LHCN-M2 (cell line): ENCODE measurements around the gene HOMER2. TPM values are rescaled to one million over a fixed set of nuclear protein-coding genes. Genes with fewer than 3 reads are reported as not detected.
"Not testable (repeated sequence)": the region's sequence is repeated elsewhere in the genome, so short reads cannot be mapped to it uniquely, and the experiment has no call there.

Experiments
- DNase-seq: peaks from one replicate; pipeline ENCODE4 v3.0.0-alpha.2; 2012; ENCODE audit warnings: low read depth
- total RNA-seq: library from RNA; depleted of rRNA; stranded (reverse); fragments of >200 nt; gene quantifications from 2 replicates; pipeline ENCODE4 v1.2.3, GENCODE V29; 2014

Gene HOMER2
- total RNA-seq, 1 experiment from 2014 or later = 23.7 TPM

DNA sequence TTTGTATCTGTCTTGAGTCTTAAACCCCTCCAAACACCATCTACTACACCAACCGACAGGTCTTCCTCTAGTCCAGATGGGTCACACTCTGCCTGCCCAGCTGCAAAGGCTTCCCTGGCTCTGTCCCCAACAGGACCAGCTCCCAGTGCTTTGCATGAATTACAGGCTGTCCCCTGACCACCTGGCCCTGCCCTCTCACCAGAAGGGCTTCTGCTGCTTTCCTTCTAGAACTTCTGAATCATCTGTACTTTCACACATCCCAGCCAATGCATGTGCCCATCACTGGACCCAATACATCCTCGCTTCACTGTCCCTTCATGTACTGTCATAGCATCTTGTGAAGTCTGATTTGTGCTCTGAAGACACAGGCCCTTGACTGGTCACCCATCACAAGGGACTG is 53.6 kb downstream of the HOMER2 start:
- DNase-seq = no peak

DNA sequence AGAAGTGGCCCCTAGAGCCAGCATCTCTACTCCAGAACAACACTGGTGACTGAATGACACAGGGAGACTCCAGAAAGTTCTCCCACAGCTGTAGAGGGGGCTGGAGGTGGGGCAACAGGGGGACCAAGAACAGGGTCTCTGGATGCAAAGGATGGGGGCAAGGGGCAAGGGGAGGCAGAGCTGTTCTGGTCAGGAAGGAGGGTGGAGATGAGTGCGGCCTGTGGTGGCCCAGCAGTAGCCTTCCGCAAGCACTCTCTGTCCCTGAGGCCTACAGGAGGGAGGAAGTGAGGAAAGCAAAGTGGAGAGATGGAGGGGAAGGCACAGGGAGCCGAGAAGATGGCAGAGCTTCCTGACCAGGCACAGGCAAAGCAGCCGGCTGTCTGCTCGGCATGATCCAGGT is 56.5 kb downstream of the HOMER2 start:
- no peak for DNase-seq

DNA sequence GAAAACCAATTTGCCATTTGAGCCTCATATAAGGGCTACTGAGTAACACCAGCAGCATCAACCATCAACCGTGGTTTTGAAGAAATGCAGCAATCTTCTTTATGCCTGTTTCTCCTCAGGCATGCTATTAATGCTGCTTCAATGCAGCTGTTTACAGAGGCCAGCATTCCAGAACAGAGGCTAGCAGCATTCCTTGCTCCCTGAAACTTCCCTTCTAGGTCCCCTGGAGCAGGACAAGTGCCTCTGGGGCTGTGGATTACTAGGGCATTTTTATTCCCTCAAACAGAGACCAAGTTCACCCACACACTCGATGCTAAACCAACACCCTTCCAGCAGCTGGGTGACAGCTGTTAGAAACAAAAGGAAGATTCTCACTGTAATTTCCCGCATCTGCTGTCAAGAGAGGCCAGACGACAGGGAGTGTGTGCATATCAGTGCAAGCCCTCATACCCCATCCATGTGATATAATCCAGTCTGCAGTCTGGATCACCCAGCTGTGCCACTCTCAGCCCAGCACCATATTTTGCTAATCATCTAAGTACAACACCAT is 57.5 kb downstream of the HOMER2 start:
- peak; percentile 89 for DNase-seq

DNA sequence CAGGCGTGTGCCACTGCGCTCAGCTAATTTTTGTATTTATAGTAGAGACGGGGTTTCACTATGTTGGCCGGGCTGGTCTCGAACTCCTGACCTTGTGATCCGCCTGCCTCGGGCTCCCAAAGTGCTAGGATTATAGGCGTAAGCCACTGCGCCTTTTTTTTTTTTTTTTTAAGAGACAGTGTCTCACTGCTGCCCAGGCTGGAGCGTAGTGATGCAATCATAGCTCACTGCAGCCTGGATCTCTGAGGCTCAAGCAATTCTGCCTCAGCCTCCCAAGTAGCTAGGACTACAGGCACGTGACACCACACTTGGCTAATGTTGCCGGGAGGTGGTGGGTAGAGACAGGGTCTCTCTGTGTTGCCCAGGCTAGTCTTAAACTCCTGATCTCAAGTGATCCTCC is 59.0 kb downstream of the HOMER2 start:
- not testable (repeated sequence) for DNase-seq

DNA sequence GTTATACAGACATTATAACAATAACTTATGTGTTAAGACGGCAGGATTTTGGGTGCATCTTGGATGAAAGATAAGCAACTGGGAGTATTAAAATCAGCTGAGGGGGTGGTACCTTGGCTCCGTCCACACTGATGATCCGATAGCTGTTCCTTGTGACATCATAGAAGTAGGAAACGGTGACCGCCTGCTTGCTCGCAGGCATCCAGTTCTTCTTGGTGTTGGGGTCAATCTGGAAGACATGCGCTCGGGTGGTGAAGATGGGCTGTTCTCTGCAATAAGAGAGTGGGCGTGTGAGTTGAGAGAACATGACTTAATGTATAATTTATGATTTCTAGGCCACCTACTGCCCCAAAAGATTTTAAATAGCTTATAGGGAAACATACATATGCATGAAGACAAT is 59.9 kb downstream of the HOMER2 start:
- no peak for DNase-seq

DNA sequence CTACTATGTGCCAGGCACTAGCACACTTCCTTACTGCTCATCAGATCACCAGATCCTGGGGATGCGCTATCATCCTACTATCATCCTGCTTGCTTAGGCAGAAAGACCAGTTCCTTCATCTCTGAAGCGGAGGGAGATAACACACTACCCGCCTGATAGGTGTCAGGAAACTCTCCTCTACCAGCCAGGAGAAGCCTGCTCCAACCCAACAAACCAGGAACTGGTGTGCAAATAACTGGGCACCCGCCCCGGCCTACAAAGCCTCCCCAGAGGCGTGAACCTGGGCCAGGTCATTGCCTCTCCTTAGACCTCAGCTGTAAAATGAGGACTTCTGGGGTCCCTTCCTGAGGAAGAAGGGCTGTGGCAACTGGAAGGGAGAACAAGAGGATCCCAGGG is 61.5 kb downstream of the HOMER2 start:
- no peak for DNase-seq

DNA sequence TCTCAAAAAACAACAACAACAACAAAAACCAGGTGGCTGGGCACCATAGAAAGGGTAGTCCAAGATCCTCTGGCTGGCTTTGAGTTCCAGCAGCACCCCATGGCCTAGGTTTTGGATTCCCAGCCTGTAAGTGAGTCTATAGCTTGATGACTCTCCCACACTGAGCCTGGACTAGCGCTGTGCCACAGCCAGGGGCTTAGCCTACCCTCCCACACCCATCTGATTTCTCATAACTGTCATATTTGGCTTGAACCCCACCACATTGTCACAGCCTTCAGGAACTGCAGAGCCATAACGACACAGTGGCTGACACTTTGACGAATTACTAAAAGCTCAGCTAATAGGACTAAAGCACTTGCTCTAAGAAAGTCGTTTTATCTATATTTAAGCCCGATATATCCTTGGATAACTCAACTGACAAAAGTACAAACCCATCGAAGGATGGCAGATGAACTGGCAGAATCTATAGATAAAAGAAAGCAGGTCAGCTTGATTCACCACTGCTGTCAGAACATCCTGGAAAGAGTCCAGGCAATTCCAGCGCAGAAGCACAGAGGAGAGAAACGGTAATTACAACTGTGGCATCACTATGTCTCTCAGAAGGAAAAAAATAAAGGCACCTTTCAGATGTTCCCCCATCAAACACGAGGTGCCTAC is 62.1 kb downstream of the HOMER2 start:
- no peak for DNase-seq

DNA sequence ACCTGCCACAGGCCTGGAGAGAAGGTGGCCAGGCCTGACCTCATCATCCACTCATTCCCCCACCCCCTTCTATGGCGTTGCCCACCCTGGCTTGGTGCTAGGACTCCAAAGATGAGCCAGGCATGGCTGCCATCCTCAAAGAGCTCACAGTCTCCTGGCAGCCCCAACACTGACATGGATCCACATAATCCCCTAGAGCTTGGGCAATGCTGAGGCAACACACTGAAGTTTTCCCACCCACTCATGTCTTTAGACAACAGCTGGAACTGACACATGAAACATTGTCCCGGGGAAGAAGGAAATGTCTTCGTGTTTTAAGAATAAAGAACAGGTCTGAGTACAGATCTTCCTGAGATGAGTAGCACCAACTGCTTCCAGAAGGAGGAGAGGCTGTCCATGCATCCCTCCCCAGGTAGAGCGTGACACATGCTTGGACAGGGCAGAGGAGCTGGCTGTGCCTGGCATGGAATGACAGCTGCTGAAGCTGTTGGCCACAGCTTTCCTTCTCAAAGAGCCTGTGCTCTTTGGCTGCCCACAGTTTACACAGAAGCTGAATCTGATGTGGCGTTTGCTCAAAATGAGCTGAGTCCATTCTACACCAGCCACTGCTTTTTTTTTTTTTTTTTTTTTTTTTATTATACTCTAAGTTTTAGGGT is 70.1 kb downstream of the HOMER2 start:
- peak; percentile 59 for DNase-seq

DNA sequence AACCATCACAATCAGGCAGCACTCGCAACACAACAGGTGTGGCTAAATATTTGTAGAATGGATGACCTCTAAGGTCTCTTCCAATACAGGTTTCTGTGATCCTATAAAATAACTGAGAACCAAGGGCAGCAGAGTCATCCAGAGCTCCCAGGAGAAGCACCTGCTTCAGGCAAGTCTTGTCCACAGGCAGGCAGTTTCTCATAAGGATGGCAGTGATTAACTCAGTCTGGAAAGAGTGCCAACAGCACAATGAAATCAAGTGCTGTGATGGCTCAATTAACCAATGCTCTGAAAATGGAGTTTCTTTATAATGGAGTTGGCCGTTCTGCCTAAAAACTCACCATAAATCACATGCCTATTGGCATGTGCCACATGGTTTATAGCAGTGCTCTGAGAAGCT is 70.8 kb downstream of the HOMER2 start:
- DNase-seq = no peak

DNA sequence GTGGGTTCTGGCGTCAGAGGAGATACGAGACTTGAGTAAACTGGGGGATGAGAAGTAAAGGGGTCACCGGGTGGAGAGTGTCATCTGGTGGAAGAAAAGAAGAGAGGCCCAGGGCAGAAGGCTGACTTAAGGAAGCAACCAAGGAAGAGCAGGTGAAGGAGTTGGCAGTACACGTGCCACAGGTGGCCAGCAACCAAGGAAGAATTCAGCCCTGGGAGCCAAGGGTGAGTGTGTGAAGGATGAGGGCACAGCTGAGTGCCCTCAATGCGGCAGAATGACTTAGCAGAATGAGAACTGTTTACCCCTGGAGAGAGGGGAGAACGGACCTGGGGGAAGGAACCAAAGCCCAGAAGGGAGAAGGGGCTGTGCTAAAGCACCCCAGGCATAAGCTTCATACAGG is 71.8 kb downstream of the HOMER2 start:
- DNase-seq = no peak

DNA sequence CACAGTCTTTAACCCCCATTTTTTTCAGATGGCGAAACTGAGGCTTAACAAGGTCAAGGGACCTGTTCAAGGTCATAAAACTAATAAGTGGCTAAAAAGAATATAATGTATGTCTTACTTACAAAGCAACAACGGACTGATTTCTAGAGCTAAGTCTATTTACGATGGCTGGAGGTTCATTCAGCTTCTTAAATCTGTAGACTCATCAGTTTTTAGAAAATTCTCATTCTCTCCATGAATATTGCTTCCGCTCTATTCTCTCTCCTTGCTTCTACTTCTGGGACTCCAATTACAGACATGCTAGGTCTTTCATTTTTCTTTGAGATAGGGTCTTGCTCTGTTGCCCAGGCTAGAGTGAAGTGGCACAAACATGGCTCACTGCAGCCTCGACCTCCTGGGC is 74.2 kb downstream of the HOMER2 start:
- DNase-seq = no peak

DNA sequence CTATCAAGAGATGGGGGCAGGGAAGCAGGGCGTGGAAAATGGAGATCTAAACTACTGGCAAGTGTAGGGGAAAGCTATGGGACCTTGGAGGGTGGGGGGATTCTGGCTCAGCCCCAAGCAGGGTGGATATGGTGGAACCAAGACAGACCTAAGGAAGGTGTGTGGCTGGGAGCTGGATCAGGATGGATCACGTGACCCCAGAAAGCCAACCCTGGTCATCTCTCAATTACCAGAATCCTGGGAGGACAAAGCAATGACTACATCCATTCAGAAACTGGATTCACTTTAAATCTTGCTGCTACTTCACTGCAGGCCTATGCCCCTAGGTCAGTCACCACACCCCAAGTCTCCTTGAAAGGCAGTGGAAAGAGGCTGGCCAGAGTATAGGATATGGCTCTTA is 74.7 kb downstream of the HOMER2 start:
- DNase-seq = no peak

DNA sequence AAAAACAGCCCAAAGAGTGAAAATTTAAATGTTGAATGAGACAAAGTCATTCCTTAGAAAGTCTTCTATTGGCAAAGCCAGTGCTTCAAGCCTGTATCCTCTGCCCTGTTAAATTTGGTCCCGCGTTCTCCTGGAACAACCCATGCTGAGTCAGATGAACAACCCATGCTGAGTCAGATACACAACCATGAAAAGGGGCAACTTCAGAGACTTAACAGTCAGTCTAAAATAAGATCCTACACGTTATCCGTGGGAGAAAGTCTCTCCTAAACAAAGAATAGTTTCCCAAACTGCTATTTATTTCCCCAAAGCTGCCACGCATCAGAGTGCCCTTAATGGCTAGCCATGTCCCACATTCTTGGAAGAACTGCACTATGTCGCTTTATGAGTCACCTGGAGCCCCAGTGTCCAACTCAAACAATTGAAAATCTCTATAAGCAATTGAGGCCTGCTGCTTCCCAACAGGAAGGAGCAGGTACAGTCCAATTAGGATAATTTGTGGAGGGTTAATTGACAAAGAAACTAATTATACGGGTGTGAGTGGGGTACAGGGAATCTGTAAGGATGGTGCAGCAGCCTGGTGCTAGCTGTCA is 77.0 kb downstream of the HOMER2 start:
- DNase-seq = peak; percentile 82

DNA sequence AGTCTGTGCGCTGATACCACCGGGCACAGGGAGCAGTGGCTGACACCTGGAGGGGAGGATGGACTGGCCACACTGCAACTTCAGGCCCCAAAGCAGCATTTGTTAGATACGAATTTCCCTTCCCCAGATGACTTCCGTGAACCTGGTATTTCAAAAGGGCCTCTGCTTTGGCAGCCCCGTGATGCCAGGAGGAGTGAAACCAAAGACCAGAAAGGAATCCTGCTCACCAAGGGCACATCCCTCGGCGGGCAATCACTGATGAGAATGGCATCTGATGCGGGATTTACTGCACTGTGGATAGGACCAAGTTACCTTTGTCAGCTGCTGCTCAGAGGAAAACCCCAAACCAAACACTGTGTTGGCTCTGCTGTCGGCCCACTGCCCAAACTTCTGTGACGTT is 77.6 kb downstream of the HOMER2 start:
- no peak for DNase-seq

DNA sequence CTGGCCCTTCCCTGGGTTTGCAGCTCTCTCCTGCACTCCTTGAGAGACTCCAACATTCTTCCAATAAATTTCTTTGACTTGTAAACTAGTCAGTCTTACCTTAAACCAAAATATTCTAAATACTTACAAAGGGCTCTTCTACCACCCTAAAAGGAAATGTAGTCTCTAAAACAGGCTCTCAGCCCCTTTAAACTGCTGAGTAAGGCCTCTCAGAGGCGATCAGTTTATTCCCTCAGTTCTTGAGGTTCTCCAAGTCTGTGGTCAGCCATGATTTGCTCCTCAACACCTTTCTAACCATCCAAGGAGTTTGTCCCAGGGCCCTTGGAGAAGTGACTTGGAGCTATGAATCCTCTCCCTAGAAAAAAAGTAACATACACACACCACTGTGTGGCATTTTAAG is 78.3 kb downstream of the HOMER2 start:
- DNase-seq = no peak

DNA sequence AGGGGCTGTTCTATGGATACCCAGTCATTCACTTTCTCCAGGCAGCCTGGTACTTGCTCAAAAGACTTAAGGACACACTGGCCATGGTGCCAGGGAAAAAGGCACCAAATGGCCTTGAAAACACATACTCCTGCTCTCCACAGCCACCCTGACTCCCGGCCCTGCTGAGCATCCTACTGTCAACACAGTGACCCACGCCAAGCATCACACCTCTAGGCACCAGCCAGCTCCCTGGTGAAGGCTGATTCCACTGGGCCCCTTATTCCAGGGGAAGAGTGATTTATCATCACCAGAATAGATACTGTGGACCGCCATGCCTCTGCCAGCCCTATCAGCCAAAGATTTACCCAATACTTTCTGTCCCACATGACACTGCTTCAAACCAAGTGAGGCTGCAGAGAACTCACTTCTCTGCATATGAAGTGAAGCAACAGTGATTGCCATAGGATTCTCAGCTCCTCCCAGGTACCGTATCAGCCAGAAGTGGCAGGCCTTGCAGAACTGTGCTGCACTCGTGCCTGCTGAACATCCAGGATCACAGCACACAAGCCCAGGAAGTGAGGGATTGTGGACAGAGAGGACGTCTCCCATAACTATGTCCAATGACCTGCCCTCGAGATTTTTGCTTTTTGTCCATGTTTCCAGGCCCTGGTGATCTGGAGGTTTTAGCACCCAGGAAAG is 79.4 kb downstream of the HOMER2 start:
- no peak for DNase-seq

DNA sequence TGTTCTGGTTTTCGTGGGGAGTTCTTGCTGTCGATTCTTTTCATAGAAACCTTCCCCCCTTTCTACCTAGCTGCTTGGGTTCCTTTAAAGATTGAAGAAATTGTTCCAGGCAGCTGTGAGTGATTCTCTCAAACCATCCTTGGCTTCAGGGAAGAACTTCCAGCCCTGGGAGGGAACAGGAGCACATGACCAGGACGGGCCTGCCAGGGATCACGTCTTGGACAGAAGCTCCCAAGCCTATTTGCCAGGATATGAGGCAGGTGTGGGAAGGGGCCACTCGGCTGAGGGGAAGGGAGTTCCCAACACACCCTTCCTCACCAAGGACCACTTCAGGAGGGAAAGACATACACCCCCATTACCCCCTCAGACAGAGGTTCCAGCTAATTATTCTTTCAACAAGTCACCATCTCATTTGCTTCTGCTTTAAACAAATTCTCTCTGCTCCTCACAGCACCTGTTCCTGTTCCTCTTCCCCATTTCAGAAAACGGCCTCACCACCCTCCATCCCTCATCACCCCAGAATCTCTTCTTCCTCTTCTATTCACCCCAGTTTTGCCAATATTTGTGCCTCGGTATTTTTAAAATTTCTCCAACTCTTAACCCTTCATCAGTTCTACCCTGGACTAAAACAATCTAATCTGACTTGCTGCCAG is 80.6 kb downstream of the HOMER2 start:
- no peak for DNase-seq

DNA sequence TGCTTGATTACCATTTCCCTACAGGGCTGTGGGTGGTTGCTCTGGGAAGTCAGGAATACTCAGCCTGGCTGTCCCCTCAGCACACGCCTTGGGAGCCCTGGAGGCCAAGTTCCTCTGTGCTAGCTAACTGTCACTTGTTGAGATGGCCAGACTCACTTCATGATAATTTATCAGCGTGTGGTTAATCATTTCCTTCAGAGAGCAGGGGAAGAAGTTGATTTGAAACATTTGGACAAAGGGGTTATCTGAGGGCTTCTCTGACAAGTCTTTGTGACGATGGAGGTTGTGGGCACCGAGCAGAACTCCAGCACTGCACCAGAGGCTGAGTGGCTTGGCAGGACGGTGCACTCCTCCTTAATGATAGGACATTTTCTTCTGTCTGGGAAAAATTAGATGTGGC is 81.2 kb downstream of the HOMER2 start:
- no peak for DNase-seq

DNA sequence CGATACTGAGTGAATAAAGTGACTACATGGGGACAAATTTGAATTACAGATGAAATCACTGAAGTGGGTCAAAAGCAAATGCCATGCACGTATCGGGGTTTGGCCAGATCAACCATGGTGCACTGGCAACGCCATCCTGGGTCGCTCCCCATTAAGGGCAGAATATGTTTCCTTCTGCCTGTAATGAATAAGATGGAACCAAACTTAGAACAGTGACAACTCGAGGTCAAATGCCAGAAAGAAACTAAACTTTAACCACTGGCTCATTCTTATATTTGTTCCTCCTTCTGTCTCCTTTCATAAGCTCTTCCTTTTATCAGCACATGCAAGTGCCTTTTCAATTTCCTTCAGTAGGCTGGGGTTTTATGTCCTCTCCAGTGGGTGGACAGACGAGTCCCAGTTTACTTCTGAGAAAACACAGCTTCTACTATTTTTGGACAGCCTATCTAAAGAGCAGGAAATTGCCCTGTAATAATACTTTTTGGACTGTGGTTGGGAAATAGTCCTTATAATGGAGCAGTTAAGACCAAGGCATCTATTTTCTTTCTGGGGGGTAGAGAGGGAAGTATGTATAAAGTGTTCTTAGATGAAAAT is 81.7 kb downstream of the HOMER2 start:
- no peak for DNase-seq

DNA sequence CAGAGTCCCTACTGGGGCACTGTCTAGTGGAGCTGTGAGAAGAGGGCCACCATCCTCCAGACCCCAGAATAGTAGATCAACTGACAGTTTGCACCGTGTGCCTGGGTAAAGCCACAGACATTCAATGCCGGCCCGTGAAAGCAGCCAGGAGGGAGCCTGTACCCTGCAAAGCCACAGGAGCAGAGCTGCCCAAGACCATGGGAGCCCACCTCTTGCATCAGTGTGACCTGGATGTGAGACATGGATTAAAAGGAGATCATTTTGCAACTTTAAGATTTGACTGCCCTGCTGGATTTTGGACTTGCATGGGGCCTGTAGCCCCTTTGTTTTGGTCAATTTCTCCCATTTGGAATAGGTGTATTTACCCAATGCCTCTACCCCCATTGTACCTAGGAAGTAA is 86.5 kb downstream of the HOMER2 start:
- not testable (repeated sequence) for DNase-seq

DNA sequence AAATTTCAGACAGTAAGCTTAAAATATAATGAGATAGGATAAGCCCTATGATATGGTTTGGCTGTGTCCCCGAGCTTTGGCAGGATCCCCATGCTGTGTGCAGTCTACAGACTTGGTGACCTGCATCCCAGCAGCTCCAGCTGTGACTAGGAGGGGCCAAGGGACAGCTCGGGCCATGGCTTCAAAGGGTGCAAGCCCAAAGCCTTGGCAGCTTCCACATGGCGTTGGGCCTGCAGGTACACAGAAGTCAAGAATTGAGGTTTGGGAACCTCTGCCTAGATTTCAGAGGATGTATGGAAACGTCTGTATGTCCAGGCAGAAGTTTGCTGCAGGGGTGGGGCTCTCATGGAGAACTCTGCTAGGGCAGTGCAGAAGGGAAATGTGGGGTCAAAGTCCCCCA is 86.9 kb downstream of the HOMER2 start:
- DNase-seq = not testable (repeated sequence)
